MCF 10A (cell line): ENCODE data around the gene PHAF1. TPM values are rescaled to one million over a fixed set of nuclear protein-coding genes. Genes with fewer than 3 reads are reported as not detected.

Experiments
- BruUV-seq: library from RNA; stranded (reverse); fragments of 400-500 nt; replicated peaks from 2 replicates; lab custom pipeline; 2021; lab: Mats Ljungman, UMichigan
- CTCF ChIA-PET: fragments of 300-600 bp; sonication (Branson Sonifier 250); formaldehyde crosslinking; extraction: SDS; loops from one replicate; lab custom pipeline; 2021; ENCODE audit warnings: antibody characterized with exemption, inconsistent platforms; lab: Yijun Ruan, JAX
- POLR2A ChIA-PET: fragments of 300-600, 350-650 bp; sonication (Branson Sonifier 250); formaldehyde crosslinking; extraction: SDS; loops from one replicate; lab custom pipeline; 2020; ENCODE audit warnings: antibody characterized with exemption, inconsistent platforms; lab: Yijun Ruan, JAX
- DNase-seq: peaks from one replicate; pipeline ENCODE4 v3.0.0-alpha.2; 2018; ENCODE audit not compliant: unreplicated experiment
- H3K27ac Mint-ChIP-seq: one replicate; pipeline ENCODE4 v1.8.0; 2022; ENCODE audit warnings: mild to moderate bottlenecking, low read depth, mixed read lengths; ENCODE audit not compliant: unreplicated experiment
- H3K27me3 Mint-ChIP-seq: one replicate; pipeline ENCODE4 v1.8.0; 2022; ENCODE audit warnings: mixed read lengths; ENCODE audit not compliant: insufficient read depth, unreplicated experiment
- H3K36me3 Mint-ChIP-seq: one replicate; pipeline ENCODE4 v1.8.0; 2022; ENCODE audit warnings: mild to moderate bottlenecking, moderate library complexity, mixed read lengths; ENCODE audit not compliant: insufficient read depth, unreplicated experiment
- H3K4me1 Mint-ChIP-seq: one replicate; pipeline ENCODE4 v1.8.0; 2022; ENCODE audit warnings: mixed read lengths; ENCODE audit not compliant: insufficient read depth, unreplicated experiment
- H3K4me3 Mint-ChIP-seq: one replicate; pipeline ENCODE4 v1.8.0; 2022; ENCODE audit warnings: mild to moderate bottlenecking, moderate library complexity, mixed read lengths; ENCODE audit not compliant: unreplicated experiment
- H3K9me3 Mint-ChIP-seq: one replicate; pipeline ENCODE4 v1.8.0; 2022; ENCODE audit warnings: mixed read lengths; ENCODE audit not compliant: unreplicated experiment
- intact Hi-C: fragments of 100-400 bp; cut with micrococcal nuclease; formaldehyde crosslinking; loops from 2 replicates; pipeline ENCODE4 v1.14.1; 2022
- total RNA-seq: library from RNA; stranded (reverse); gene quantifications from 2 replicates; pipeline ENCODE4 v1.2.3, GENCODE V29; 2022
- TF ChIP-seq, protein P1 (sequence below): fragments of 200-600 bp; IDR thresholded peaks from one replicate; pipeline ENCODE4 v1.8.0; 2022; ENCODE audit warnings: antibody characterized with exemption, mild to moderate bottlenecking; ENCODE audit not compliant: unreplicated experiment

Gene PHAF1
- total RNA-seq, 1 experiment from 2014 or later = 14.5 TPM

DNA sequence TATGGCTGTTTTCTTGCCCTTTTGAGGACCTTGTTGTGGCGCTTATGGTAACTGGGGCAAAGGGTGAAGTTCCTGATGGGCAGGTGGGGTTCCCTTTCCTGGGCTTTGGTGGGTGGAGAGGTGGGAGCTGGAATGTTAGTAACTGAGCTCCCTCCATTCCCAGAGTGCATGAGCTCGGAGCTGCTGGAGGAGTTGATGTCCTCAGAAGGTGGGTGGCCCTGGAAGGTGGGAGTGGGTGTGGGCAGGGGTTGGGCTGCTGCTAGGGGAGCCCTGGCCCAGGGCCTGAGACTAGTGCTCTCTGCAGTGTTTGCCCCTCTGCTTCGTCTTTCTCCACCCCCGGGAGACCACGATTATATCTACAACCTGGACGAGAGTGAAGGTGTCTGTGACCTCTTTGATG is 88.0 kb downstream of the PHAF1 start:
- TF ChIP-seq, protein P1, sequence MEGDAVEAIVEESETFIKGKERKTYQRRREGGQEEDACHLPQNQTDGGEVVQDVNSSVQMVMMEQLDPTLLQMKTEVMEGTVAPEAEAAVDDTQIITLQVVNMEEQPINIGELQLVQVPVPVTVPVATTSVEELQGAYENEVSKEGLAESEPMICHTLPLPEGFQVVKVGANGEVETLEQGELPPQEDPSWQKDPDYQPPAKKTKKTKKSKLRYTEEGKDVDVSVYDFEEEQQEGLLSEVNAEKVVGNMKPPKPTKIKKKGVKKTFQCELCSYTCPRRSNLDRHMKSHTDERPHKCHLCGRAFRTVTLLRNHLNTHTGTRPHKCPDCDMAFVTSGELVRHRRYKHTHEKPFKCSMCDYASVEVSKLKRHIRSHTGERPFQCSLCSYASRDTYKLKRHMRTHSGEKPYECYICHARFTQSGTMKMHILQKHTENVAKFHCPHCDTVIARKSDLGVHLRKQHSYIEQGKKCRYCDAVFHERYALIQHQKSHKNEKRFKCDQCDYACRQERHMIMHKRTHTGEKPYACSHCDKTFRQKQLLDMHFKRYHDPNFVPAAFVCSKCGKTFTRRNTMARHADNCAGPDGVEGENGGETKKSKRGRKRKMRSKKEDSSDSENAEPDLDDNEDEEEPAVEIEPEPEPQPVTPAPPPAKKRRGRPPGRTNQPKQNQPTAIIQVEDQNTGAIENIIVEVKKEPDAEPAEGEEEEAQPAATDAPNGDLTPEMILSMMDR = no peak
- DNase-seq = no peak
- Mint-ChIP-seq H3K9me3 (no peaks in the 10 kb centered on the region), H3K4me1 (peaks cover 34% of the 10 kb centered on the region), H3K36me3 (peaks cover 49% of the 10 kb centered on the region), H3K27ac (peak overlapping the region; percentile 55), H3K27me3 (no peaks in the 10 kb centered on the region), H3K4me3 (no peak overlapping the region)
- CTCF ChIA-PET = interaction anchor here (0.6 to 3.6 kb wide), 27 partner anchors 8 to 397 kb away, joined by 3 to 29 read pairs (median 4); partner anchors contain the start of genes CES4A, EXOC3L1, NAE1 and TMEM208
- intact Hi-C loops = loop anchor here (2.0 kb wide), 2 partner anchors 29 to 49 kb away; partner anchors contain the start of genes FHOD1 and TMEM208
- POLR2A ChIA-PET = interaction anchor here (0.8 to 3.8 kb wide), 19 partner anchors 8 to 219 kb away, joined by 3 to 28 read pairs (median 5); partner anchors contain the start of genes EXOC3L1, FHOD1 and NOL3
- BruUV-seq = no TSS peak

Other genes starting within 250 kb of the PHAF1 start
- gene PDP2, start 229.4 kb upstream of the PHAF1 start, total RNA-seq = 21.5 and 22.8 TPM in 2 replicates
- gene CDH16, start 191.1 kb upstream of the PHAF1 start, total RNA-seq = 0.25 TPM in 1 of 2 replicates, not detected in the other
- 0.29 TPM in 1 of 2 replicates, not detected in the other for gene RRAD, start 184.4 kb upstream of the PHAF1 start, total RNA-seq
- 133 and 159 TPM in 2 replicates for gene CIAO2B, start 175.5 kb upstream of the PHAF1 start, total RNA-seq
- 65.7 and 68.7 TPM in 2 replicates for gene CES2, start 174.4 kb upstream of the PHAF1 start, total RNA-seq
- 0.52 and 0.65 TPM in 2 replicates for gene CES3, start 148.7 kb upstream of the PHAF1 start, total RNA-seq
- 5.1 and 6.6 TPM in 2 replicates for gene CES4A, start 121.4 kb upstream of the PHAF1 start, total RNA-seq
- gene CBFB, start 80.8 kb upstream of the PHAF1 start, total RNA-seq = 87.1 and 105 TPM in 2 replicates
- gene B3GNT9, start 41.1 kb downstream of the PHAF1 start, total RNA-seq = 0.84 and 1.9 TPM in 2 replicates
- gene TRADD, start 50.0 kb downstream of the PHAF1 start, total RNA-seq = 12.9 and 13.3 TPM in 2 replicates
- gene FBXL8, start 50.0 kb downstream of the PHAF1 start, total RNA-seq = 15.9 and 17.2 TPM in 2 replicates
- 34.3 and 34.8 TPM in 2 replicates for gene HSF4, start 54.8 kb downstream of the PHAF1 start, total RNA-seq
- 49.8 and 65.7 TPM in 2 replicates for gene NOL3, start 60.6 kb downstream of the PHAF1 start, total RNA-seq
- 18.1 and 18.7 TPM in 2 replicates for gene MATCAP1, start 74.0 kb downstream of the PHAF1 start, total RNA-seq
- not detected in 2 replicates for gene EXOC3L1, start 80.2 kb downstream of the PHAF1 start, total RNA-seq
- 81.0 and 85.5 TPM in 2 replicates for gene E2F4, start 82.2 kb downstream of the PHAF1 start, total RNA-seq
- gene ELMO3, start 89.2 kb downstream of the PHAF1 start, total RNA-seq = 9.6 and 12.0 TPM in 2 replicates
- 44.4 and 55.5 TPM in 2 replicates for gene TMEM208, start 117.2 kb downstream of the PHAF1 start, total RNA-seq
- gene FHOD1, start 137.5 kb downstream of the PHAF1 start, total RNA-seq = 12.1 and 14.7 TPM in 2 replicates
- gene SLC9A5, start 139.0 kb downstream of the PHAF1 start, total RNA-seq = 0.40 and 1.4 TPM in 2 replicates
- 30.4 and 32.7 TPM in 2 replicates for gene PLEKHG4, start 169.6 kb downstream of the PHAF1 start, total RNA-seq
- not detected in 2 replicates for gene KCTD19, start 216.8 kb downstream of the PHAF1 start, total RNA-seq
- not detected in 2 replicates for gene LRRC36, start 216.9 kb downstream of the PHAF1 start, total RNA-seq